Neural crest cell (in vitro differentiated cells): ENCODE results near the gene ASAP2. TPM values are rescaled to one million over a fixed set of nuclear protein-coding genes. Genes with fewer than 3 reads are reported as not detected.

Experiments used
- DNase-seq: peaks from one replicate; pipeline ENCODE4 v3.0.0; 2021; ENCODE audit warnings: low read depth, mixed read lengths, low spot score
- H3K27ac Mint-ChIP-seq: one replicate; pipeline ENCODE4 v1.8.0; 2021; ENCODE audit warnings: mild to moderate bottlenecking, mixed read lengths; ENCODE audit not compliant: unreplicated experiment
- H3K27me3 Mint-ChIP-seq: 2 replicates; pipeline ENCODE4 v1.8.0; 2021; ENCODE audit warnings: low read depth, mild to moderate bottlenecking, mixed read lengths
- H3K36me3 Mint-ChIP-seq: 2 replicates; pipeline ENCODE4 v1.8.0; 2021; ENCODE audit warnings: low read depth, mild to moderate bottlenecking, mixed read lengths
- H3K4me1 Mint-ChIP-seq: 2 replicates; pipeline ENCODE4 v1.8.0; 2021; ENCODE audit warnings: mixed read lengths
- H3K4me3 Mint-ChIP-seq: one replicate; pipeline ENCODE4 v1.8.0; 2021; ENCODE audit warnings: mild to moderate bottlenecking, mixed read lengths
- H3K9me3 Mint-ChIP-seq: 2 replicates; pipeline ENCODE4 v1.8.0; 2021; ENCODE audit warnings: mixed read lengths
- CTCF ChIP-seq: fragments of 200-600 bp; sonication (generic); conservative IDR thresholded peaks from 2 replicates; pipeline ENCODE4 v1.5.0; 2021; ENCODE audit warnings: antibody characterized with exemption, mild to moderate bottlenecking
- total RNA-seq: library from RNA; stranded (reverse); gene quantifications from 2 replicates; pipeline ENCODE4 v1.2.1, GENCODE V29; 2021

The ASAP2 gene
- total RNA-seq, 1 donor from 2014 or later = 48.6 TPM

GRCh38 chr2:9451231-9451630 is 244.6 kb downstream of the ASAP2 start:
- H3K9me3 Mint-ChIP-seq = no peaks in the 10 kb centered on the region

More at GRCh38 chr2:9451231-9451630, 244.6 kb downstream of the ASAP2 start:
- Mint-ChIP-seq H3K27me3 (no peaks in the 10 kb centered on the region), H3K4me1 (no peaks in the 10 kb centered on the region), H3K4me3 (no peak overlapping the region), H3K36me3 (peaks cover 6% of the 10 kb centered on the region), H3K27ac (no peak overlapping the region)
- no peak for TF ChIP-seq CTCF
- DNase-seq = no peak

Other genes with a start within 250 kb of the ASAP2 start
- 53.1 and 58.7 TPM in 2 replicates for gene MBOAT2, start 203.1 kb upstream of the ASAP2 start, total RNA-seq
- 59.3 and 61.2 TPM in 2 replicates for gene ITGB1BP1, start 216.7 kb downstream of the ASAP2 start, total RNA-seq
- 84.8 and 86.4 TPM in 2 replicates for gene CPSF3, start 216.8 kb downstream of the ASAP2 start, total RNA-seq